ENCODE measurements around the gene OR6A2. TPM values are rescaled to one million over a fixed set of nuclear protein-coding genes. Genes with fewer than 3 reads are reported as not detected.

The OR6A2 gene
- polyA plus RNA-seq, 1 donor, result 0.03 TPM

DNA sequence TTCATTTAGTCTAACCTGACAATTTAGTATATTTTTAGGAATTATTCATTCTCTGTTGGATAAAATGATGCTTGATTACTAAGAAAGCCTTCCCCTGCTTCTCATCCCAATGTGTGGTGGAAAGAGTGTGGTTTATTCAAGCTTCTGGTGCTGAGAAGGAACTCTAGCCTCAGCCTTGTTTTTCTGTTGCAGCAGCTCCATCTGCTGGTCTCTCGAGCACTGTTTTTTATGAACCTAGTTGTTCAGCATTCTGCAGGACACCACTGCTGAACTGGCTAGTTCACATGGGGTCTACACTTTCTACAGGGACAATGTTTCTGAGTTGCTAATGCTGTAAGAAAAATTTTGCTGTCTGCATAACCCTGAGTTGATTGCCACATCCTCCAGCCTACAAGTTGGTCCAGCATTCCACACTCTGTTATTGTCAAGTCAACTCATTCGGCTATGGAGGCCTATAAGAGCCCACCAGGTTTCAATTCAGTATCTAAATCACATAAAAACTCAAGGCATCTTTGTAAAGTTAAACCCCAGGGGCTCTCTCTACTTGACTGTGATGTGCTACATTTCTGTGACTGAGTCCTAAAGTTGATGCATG lies 42.0 kb downstream of the OR6A2 start:
- WGBS (ENCODE audit: insufficient coverage, low lambda C conversion rate), result no CpG with 5 or more reads among the region's 2 CpGs
- Histone ChIP-seq H3K36me3 (ENCODE audit: control insufficient read depth, insufficient read depth, low read length) (no peaks in the 10 kb centered on the region), H3K9me3 (ENCODE audit: control insufficient read depth, low read depth, low read length) (no peaks in the 10 kb centered on the region), H3K4me3 (ENCODE audit: low read length) (no peak overlapping the region), H3K27ac (ENCODE audit: low read length) (no peak overlapping the region), H3K27me3 (ENCODE audit: control insufficient read depth, insufficient read depth, low read length) (no peaks in the 10 kb centered on the region), H3K4me1 (ENCODE audit: control insufficient read depth, insufficient read depth, low read length) (no peaks in the 10 kb centered on the region)
- DNase-seq, result peak; percentile 28 to 46

DNA sequence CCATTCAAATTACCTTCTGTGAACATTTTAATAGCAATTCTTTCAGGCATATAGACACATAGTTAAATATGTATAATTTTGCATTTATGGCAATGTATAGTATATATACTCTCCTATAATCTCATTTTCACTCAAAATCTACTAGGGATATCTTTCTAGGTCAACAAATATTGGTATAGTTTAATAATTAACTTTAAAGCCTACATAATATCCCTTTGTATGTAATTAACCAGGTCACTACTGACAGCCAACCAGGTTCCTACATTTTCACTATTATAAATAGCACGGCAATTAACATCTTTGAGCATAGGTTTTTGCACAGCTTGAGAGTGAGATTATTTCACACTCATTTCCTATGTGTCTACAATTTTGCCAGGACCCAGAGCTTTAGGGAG lies 43.5 kb downstream of the OR6A2 start:
- H3K9me3 ChIP-seq (ENCODE audit: control insufficient read depth, low read depth, low read length), result no peaks in the 10 kb centered on the region
- WGBS (ENCODE audit: insufficient coverage, low lambda C conversion rate), result 40% methylated on average over 1 of the region's 1 CpG
- DNase-seq, result no peak

DNA sequence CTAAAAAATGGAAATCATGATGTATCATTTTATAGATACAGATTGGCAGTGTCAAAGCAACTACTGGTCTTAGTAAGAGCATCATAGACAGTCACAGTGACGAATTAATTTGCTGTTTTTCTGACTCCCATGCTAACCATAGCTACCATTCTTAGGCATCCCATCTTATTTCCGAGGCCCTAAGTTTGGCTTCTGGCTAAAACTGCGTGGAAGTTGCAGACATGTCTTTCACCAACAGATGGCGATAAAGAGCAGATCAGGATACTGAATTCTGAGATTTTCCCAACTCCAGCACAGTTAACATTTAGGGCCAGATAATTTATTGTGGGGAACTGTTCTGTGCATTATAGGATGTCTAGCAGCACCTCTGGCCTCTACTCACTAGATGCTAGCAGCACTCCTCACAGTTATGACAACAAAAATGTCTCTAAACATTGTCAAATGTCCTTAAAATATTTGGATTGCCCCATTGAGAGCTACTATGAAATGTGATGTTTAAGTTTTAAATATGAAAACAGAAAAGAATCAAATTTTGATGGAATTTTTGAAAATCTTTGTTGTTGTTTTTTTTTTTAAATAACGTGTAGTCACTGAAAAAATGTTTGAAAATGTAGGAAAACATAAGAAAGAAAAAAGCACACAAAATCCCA lies 44.1 kb downstream of the OR6A2 start:
- no peaks in the 10 kb centered on the region for H3K9me3 ChIP-seq (ENCODE audit: control insufficient read depth, low read depth, low read length)
- 9% methylated on average over 1 of the region's 5 CpGs for WGBS (ENCODE audit: insufficient coverage, low lambda C conversion rate)
- DNase-seq, result peak; percentile 9 to 11

More for the DNA sequence above, 43.5 kb downstream of the OR6A2 start:
- H3K27ac ChIP-seq (ENCODE audit: low read length), result no peak overlapping the region
- no peaks in the 10 kb centered on the region for H3K36me3 ChIP-seq (ENCODE audit: control insufficient read depth, insufficient read depth, low read length)
- no peaks in the 10 kb centered on the region for H3K27me3 ChIP-seq (ENCODE audit: control insufficient read depth, insufficient read depth, low read length)
- H3K4me3 ChIP-seq (ENCODE audit: low read length), result no peak overlapping the region
- no peaks in the 10 kb centered on the region for H3K4me1 ChIP-seq (ENCODE audit: control insufficient read depth, insufficient read depth, low read length)

DNA sequence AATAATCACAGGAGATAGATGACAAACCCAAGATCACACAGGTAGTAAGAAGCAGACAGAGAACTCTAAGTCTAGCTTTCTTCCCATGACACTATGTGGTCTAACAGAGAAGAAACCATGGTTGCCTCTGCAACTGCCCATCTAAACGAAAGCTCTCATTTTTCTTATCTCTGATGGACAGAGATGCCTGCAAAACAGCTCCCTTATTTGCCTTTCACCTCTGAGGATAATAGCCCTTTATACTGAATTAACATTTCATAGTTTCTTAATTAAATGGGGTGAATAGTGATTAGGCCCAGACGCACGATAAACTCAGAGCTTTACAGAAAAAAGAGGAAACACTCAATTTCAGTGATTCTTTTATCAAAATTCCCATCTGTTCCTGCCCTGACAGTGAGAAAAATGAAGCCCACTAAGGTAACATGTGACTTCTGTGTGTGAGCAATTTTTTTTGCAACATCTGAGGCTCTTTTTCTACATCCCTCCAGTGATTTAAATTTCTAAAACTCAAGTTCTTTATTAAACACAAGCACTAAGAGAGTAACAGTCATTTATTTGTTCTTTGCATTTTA lies 52.3 kb downstream of the OR6A2 start:
- Histone ChIP-seq H3K27ac (ENCODE audit: low read length) (no peak overlapping the region), H3K27me3 (ENCODE audit: control insufficient read depth, insufficient read depth, low read length) (peaks cover 3% of the 10 kb centered on the region)

More for the DNA sequence above, 44.1 kb downstream of the OR6A2 start:
- H3K27ac ChIP-seq (ENCODE audit: low read length), result no peak overlapping the region
- no peaks in the 10 kb centered on the region for H3K27me3 ChIP-seq (ENCODE audit: control insufficient read depth, insufficient read depth, low read length)
- H3K4me3 ChIP-seq (ENCODE audit: low read length), result no peak overlapping the region
- no peaks in the 10 kb centered on the region for H3K36me3 ChIP-seq (ENCODE audit: control insufficient read depth, insufficient read depth, low read length)
- H3K4me1 ChIP-seq (ENCODE audit: control insufficient read depth, insufficient read depth, low read length), result no peaks in the 10 kb centered on the region

DNA sequence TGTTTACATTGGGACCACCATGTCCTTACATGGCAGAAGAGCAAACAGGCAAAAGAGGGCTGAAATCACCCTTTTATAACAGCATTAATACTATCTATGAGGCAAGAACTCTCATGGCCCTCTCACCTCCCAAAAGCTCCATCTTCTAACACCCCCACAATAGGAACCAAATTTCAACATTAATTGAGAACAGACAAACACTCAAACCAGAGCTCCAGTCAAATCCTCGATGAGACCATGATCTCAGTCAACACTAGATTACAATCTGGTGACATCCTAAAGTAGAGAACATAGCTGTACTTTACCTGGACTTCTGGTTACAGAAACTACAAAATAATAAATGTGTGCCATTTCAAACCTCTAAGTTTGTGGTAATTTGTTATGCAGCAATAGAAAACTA lies 52.9 kb downstream of the OR6A2 start:
- H3K9me3 ChIP-seq (ENCODE audit: control insufficient read depth, low read depth, low read length), result no peaks in the 10 kb centered on the region
- 80% methylated on average over 1 of the region's 1 CpG for WGBS (ENCODE audit: insufficient coverage, low lambda C conversion rate)
- DNase-seq, result no peak
- no peaks in the 10 kb centered on the region for H3K36me3 ChIP-seq (ENCODE audit: control insufficient read depth, insufficient read depth, low read length)
- H3K27me3 ChIP-seq (ENCODE audit: control insufficient read depth, insufficient read depth, low read length), result peaks cover 3% of the 10 kb centered on the region
- no peak overlapping the region for H3K4me3 ChIP-seq (ENCODE audit: low read length)
- H3K27ac ChIP-seq (ENCODE audit: low read length), result peak overlapping the region; percentile 39
- H3K4me1 ChIP-seq (ENCODE audit: control insufficient read depth, insufficient read depth, low read length), result no peaks in the 10 kb centered on the region

More for the DNA sequence above, 52.3 kb downstream of the OR6A2 start:
- WGBS (ENCODE audit: insufficient coverage, low lambda C conversion rate), result no CpG with 5 or more reads among the region's 3 CpGs
- Histone ChIP-seq H3K4me1 (ENCODE audit: control insufficient read depth, insufficient read depth, low read length) (no peaks in the 10 kb centered on the region), H3K4me3 (ENCODE audit: low read length) (no peak overlapping the region), H3K9me3 (ENCODE audit: control insufficient read depth, low read depth, low read length) (no peaks in the 10 kb centered on the region), H3K36me3 (ENCODE audit: control insufficient read depth, insufficient read depth, low read length) (no peaks in the 10 kb centered on the region)
- DNase-seq, result no peak

DNA sequence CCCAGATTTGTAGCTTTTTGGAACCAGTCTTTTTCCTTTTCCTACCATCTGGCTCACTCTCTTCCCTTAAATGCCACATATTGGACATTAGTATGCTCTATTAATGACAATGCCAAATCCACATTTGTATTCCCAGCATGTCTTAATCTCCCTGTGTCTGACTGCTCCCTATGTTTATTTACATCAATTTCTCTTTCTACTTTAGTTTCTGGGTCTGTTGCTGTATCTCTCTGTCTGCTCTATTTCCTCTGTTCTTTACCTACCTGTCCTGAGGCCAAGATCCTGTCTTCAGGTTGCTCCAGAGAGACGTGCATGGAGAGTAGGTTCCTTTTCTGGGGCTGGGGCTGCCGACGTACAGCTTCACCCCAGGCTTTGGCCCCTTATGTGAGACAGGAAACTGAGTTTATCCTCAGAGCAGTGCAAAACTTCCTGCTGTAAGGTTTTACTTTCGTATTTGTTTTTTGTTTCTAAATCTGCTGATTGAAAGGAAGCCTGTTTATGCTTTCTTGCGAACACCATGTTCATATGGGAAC lies 53.3 kb downstream of the OR6A2 start:
- peak; percentile 6 to 30 for DNase-seq
- Histone ChIP-seq H3K9me3 (ENCODE audit: control insufficient read depth, low read depth, low read length) (no peaks in the 10 kb centered on the region), H3K27me3 (ENCODE audit: control insufficient read depth, insufficient read depth, low read length) (peaks cover 3% of the 10 kb centered on the region), H3K4me3 (ENCODE audit: low read length) (peak overlapping the region; percentile 3), H3K27ac (ENCODE audit: low read length) (peak overlapping the region; percentile 39), H3K36me3 (ENCODE audit: control insufficient read depth, insufficient read depth, low read length) (no peaks in the 10 kb centered on the region), H3K4me1 (ENCODE audit: control insufficient read depth, insufficient read depth, low read length) (no peaks in the 10 kb centered on the region)
- 100% methylated on average over 1 of the region's 5 CpGs for WGBS (ENCODE audit: insufficient coverage, low lambda C conversion rate)

DNA sequence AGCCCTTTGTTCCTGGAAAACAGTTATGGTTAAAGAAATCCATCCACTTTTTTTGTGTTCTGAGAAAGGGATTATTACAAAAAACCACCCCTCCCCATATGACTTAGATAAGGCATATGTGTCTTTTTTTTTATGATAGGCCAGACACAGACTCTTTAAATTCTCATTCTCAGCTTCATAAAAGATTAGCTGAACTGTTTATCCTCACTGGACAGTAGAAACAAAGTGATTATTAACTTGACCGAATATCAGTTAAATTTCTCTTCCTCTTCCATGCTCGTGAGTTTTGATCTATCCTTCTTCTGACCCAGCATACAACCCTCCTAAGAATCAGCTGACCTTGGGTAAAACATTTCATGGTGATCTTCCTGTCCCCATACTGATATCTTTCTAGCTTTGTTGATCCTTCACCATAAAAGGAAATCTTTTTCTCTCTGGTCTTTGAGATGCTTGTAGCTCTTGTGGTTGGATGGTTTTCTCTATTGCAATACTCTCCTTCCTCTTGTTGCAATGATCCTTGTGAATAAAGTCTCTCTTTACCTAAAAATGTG lies 53.9 kb downstream of the OR6A2 start:
- peak overlapping the region; percentile 26 for H3K27ac ChIP-seq (ENCODE audit: low read length)
- no CpG with 5 or more reads among the region's 2 CpGs for whole genome bisulfite sequencing (ENCODE audit: insufficient coverage, low lambda C conversion rate)
- H3K9me3 ChIP-seq (ENCODE audit: control insufficient read depth, low read depth, low read length), result no peaks in the 10 kb centered on the region
- peak in 1 of 2 donors; percentile 4 for DNase-seq
- H3K4me3 ChIP-seq (ENCODE audit: low read length), result no peak overlapping the region
- H3K4me1 ChIP-seq (ENCODE audit: control insufficient read depth, insufficient read depth, low read length), result no peaks in the 10 kb centered on the region
- peaks cover 3% of the 10 kb centered on the region for H3K27me3 ChIP-seq (ENCODE audit: control insufficient read depth, insufficient read depth, low read length)
- no peaks in the 10 kb centered on the region for H3K36me3 ChIP-seq (ENCODE audit: control insufficient read depth, insufficient read depth, low read length)

DNA sequence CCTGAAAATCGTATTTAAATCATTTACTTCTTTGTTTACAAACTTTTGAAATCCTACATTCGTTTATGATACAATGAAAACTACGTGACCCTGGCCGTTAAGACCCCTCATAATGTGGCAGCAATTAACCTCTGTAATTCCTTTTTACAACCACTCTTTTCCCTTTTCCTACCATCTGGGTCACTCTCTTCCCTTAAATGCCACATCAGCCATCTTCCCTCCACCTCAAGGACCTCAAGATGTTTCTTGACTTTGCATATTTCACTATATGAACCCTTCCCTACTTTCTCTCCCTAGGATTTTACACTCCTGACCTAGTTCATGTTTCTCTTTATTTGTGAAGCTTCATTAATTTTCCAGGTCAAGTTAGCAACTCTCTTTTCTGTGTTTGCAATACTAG lies 54.5 kb downstream of the OR6A2 start:
- Histone ChIP-seq H3K27ac (ENCODE audit: low read length) (peak overlapping the region; percentile 2), H3K36me3 (ENCODE audit: control insufficient read depth, insufficient read depth, low read length) (no peaks in the 10 kb centered on the region), H3K9me3 (ENCODE audit: control insufficient read depth, low read depth, low read length) (no peaks in the 10 kb centered on the region), H3K27me3 (ENCODE audit: control insufficient read depth, insufficient read depth, low read length) (peaks cover 3% of the 10 kb centered on the region), H3K4me3 (ENCODE audit: low read length) (no peak overlapping the region), H3K4me1 (ENCODE audit: control insufficient read depth, insufficient read depth, low read length) (no peaks in the 10 kb centered on the region)
- 82% methylated on average over 3 of the region's 4 CpGs for WGBS (ENCODE audit: insufficient coverage, low lambda C conversion rate)
- DNase-seq, result no peak

DNA sequence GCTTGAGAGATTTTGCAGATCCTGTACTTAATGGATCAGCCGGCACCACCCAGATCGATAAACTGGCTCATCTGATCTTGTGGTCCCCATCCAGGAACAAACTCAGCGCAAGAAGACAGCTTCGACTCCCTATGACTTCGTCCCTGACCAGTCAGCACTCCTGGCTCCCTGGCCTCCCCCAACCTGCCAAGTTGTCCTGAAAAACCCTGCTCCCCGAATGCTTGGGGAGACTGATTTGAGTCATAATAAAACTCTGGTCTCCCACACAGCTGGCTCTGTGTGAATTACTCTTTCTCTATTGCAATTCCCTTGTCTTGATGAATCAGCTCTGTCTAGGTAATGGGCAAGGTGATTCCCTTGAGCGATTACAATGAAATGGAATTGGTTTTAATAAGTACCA lies 57.2 kb downstream of the OR6A2 start:
- Histone ChIP-seq H3K4me3 (ENCODE audit: low read length) (no peak overlapping the region), H3K9me3 (ENCODE audit: control insufficient read depth, low read depth, low read length) (no peaks in the 10 kb centered on the region), H3K36me3 (ENCODE audit: control insufficient read depth, insufficient read depth, low read length) (no peaks in the 10 kb centered on the region), H3K27ac (ENCODE audit: low read length) (no peak overlapping the region), H3K4me1 (ENCODE audit: control insufficient read depth, insufficient read depth, low read length) (no peaks in the 10 kb centered on the region), H3K27me3 (ENCODE audit: control insufficient read depth, insufficient read depth, low read length) (peaks cover 2% of the 10 kb centered on the region)
- WGBS (ENCODE audit: insufficient coverage, low lambda C conversion rate), result 100% methylated on average over 1 of the region's 7 CpGs
- no peak for DNase-seq
